ENCODE results near the gene PLPPR3. TPM values are rescaled to one million over a fixed set of nuclear protein-coding genes. Genes with fewer than 3 reads are reported as not detected.

PLPPR3 gene
- total and polyA plus RNA-seq, 4 donors: 3.1 TPM; not detected in 3

DNA sequence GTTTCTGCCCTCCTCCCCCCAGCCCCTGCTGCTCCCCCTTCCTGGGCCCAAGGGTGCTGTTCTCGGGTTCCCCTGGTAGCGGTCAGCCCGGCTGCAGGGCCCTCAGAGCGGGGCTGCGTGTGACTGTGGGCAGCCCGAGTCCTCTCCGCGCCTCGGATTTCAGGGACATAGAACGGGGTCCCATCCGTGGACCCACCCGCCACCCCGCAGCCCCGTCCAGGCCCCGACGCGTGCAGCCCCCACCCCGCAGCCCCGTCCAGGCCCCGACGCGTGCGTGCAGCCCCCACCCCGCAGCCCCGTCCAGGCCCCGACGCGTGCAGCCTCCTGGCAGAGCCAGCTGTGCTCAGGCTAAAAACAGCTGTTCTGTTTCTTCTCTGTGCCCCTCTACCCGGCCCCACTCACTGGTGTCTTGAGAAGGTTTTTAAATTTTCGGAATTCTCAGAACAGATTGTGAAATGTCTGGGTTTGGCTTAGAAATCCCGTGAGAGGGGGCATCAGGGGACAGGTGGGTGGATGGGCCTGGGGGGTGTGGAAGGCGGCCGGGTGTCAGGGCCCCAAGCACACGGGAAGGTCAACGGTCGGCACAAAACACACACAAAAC, 13.6 kb upstream of the PLPPR3 start:
- no peaks in the 10 kb centered on the region for H3K9me3 ChIP-seq (ENCODE audit: control insufficient read depth in 4 of 4, low read length in 3 of 4)
- H3K4me1 ChIP-seq (ENCODE audit: control insufficient read depth in 4 of 4, insufficient read depth in 4 of 4, low read length in 3 of 4): peaks cover 0 to 5% (median 2%) of the 10 kb centered on the region in 4 donors
- H3K4me3 ChIP-seq (ENCODE audit: low read depth in 1 of 3, low read length in 3 of 3): no peak overlapping the region
- no peak for DNase-seq (ENCODE audit: low spot score)
- no peak overlapping the region for H3K9ac ChIP-seq (ENCODE audit: low read depth in 1 of 2, low read length in 2 of 2)
- no peaks in the 10 kb centered on the region for H3K27me3 ChIP-seq (ENCODE audit: control insufficient read depth in 4 of 4, insufficient read depth in 4 of 4, low read length in 3 of 4)
- H3K27ac ChIP-seq (ENCODE audit: low read depth in 1 of 2, low read length in 2 of 2): no peak overlapping the region
- TF ChIP-seq TAF1 (conservative IDR thresholded peaks at IDR 0.05): no peak
- no peak for TF ChIP-seq YY1 (IDR thresholded peaks at IDR 0.05)
- TF ChIP-seq EGR1 (IDR thresholded peaks at IDR 0.05; ENCODE audit: low read depth in 2 of 2): no peak
- no peak for TF ChIP-seq GABPA (IDR thresholded peaks at IDR 0.05 in 1 of 2, conservative IDR thresholded peaks at IDR 0.05 in 1 of 2)
- TF ChIP-seq, protein P1, sequence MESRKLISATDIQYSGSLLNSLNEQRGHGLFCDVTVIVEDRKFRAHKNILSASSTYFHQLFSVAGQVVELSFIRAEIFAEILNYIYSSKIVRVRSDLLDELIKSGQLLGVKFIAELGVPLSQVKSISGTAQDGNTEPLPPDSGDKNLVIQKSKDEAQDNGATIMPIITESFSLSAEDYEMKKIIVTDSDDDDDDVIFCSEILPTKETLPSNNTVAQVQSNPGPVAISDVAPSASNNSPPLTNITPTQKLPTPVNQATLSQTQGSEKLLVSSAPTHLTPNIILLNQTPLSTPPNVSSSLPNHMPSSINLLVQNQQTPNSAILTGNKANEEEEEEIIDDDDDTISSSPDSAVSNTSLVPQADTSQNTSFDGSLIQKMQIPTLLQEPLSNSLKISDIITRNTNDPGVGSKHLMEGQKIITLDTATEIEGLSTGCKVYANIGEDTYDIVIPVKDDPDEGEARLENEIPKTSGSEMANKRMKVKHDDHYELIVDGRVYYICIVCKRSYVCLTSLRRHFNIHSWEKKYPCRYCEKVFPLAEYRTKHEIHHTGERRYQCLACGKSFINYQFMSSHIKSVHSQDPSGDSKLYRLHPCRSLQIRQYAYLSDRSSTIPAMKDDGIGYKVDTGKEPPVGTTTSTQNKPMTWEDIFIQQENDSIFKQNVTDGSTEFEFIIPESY (IDR thresholded peaks at IDR 0.05): no peak
- TF ChIP-seq RXRA (IDR thresholded peaks at IDR 0.05): no peak
- TF ChIP-seq, protein P2, sequence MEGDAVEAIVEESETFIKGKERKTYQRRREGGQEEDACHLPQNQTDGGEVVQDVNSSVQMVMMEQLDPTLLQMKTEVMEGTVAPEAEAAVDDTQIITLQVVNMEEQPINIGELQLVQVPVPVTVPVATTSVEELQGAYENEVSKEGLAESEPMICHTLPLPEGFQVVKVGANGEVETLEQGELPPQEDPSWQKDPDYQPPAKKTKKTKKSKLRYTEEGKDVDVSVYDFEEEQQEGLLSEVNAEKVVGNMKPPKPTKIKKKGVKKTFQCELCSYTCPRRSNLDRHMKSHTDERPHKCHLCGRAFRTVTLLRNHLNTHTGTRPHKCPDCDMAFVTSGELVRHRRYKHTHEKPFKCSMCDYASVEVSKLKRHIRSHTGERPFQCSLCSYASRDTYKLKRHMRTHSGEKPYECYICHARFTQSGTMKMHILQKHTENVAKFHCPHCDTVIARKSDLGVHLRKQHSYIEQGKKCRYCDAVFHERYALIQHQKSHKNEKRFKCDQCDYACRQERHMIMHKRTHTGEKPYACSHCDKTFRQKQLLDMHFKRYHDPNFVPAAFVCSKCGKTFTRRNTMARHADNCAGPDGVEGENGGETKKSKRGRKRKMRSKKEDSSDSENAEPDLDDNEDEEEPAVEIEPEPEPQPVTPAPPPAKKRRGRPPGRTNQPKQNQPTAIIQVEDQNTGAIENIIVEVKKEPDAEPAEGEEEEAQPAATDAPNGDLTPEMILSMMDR (IDR thresholded peaks at IDR 0.05; ENCODE audit: low read depth, low read length, missing input control): no peak
- no peak for TF ChIP-seq RAD21 (IDR thresholded peaks at IDR 0.05)
- no peak for TF ChIP-seq NR2F2 (IDR thresholded peaks at IDR 0.05)
- no peak for TF ChIP-seq SP1 (IDR thresholded peaks at IDR 0.05)
- TF ChIP-seq, protein P3, sequence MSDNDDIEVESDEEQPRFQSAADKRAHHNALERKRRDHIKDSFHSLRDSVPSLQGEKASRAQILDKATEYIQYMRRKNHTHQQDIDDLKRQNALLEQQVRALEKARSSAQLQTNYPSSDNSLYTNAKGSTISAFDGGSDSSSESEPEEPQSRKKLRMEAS (IDR thresholded peaks at IDR 0.05): no peak
- no peak for TF ChIP-seq JUND (IDR thresholded peaks at IDR 0.05)
- TF ChIP-seq, protein P4, sequence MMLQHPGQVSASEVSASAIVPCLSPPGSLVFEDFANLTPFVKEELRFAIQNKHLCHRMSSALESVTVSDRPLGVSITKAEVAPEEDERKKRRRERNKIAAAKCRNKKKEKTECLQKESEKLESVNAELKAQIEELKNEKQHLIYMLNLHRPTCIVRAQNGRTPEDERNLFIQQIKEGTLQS (IDR thresholded peaks at IDR 0.05): no peak
- no peak for TF ChIP-seq HNF4G (IDR thresholded peaks at IDR 0.05)
- no peak for TF ChIP-seq HNF4A (conservative IDR thresholded peaks at IDR 0.05)
- TF ChIP-seq, protein P5, sequence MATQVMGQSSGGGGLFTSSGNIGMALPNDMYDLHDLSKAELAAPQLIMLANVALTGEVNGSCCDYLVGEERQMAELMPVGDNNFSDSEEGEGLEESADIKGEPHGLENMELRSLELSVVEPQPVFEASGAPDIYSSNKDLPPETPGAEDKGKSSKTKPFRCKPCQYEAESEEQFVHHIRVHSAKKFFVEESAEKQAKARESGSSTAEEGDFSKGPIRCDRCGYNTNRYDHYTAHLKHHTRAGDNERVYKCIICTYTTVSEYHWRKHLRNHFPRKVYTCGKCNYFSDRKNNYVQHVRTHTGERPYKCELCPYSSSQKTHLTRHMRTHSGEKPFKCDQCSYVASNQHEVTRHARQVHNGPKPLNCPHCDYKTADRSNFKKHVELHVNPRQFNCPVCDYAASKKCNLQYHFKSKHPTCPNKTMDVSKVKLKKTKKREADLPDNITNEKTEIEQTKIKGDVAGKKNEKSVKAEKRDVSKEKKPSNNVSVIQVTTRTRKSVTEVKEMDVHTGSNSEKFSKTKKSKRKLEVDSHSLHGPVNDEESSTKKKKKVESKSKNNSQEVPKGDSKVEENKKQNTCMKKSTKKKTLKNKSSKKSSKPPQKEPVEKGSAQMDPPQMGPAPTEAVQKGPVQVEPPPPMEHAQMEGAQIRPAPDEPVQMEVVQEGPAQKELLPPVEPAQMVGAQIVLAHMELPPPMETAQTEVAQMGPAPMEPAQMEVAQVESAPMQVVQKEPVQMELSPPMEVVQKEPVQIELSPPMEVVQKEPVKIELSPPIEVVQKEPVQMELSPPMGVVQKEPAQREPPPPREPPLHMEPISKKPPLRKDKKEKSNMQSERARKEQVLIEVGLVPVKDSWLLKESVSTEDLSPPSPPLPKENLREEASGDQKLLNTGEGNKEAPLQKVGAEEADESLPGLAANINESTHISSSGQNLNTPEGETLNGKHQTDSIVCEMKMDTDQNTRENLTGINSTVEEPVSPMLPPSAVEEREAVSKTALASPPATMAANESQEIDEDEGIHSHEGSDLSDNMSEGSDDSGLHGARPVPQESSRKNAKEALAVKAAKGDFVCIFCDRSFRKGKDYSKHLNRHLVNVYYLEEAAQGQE (IDR thresholded peaks at IDR 0.05): no peak
- TF ChIP-seq FOXA2 (IDR thresholded peaks at IDR 0.05): no peak
- TF ChIP-seq FOXA1 (IDR thresholded peaks at IDR 0.05): no peak
- 66% methylated on average over 36 of the region's 36 CpGs for WGBS
- H3K36me3 ChIP-seq (ENCODE audit: control insufficient read depth in 4 of 4, insufficient read depth in 3 of 4, low read depth in 1 of 4, low read length in 3 of 4): no peaks in the 10 kb centered on the region
